HepG2 (cell line): ENCODE data around the gene FCER1G. TPM values are rescaled to one million over a fixed set of nuclear protein-coding genes. Genes with fewer than 3 reads are reported as not detected.

Experiments
- CHD2 ChIP-seq: IDR thresholded peaks from 2 replicates; pipeline ENCODE4 v1.6.1; 2011; ENCODE audit warnings: low read depth, low read length, improper control_type of control experiment
- CREBL2 ChIP-seq: sonication (generic); formaldehyde crosslinking; IDR thresholded peaks from 2 replicates; pipeline ENCODE4 v1.8.1; 2023; ENCODE audit warnings: missing genetic modification reagents, mild to moderate bottlenecking, borderline replicate concordance
- NCOA5 ChIP-seq: sonication (generic); formaldehyde crosslinking; IDR thresholded peaks from 2 replicates; pipeline ENCODE4 v1.4.0; 2020; ENCODE audit warnings: missing genetic modification reagents
- NFE2L2 ChIP-seq: fragments of 150-350 bp; IDR thresholded peaks from 2 replicates; pipeline ENCODE4 v1.6.1; 2014; ENCODE audit warnings: low read length
- RBAK ChIP-seq: sonication (generic); formaldehyde crosslinking; IDR thresholded peaks from 2 replicates; pipeline ENCODE4 v1.5.1; 2020; ENCODE audit warnings: mild to moderate bottlenecking, missing genetic modification reagents
- SKIL ChIP-seq: sonication (generic); formaldehyde crosslinking; IDR thresholded peaks from 2 replicates; pipeline ENCODE4 v1.8.0; 2022; ENCODE audit warnings: missing genetic modification reagents, mild to moderate bottlenecking, moderate library complexity, borderline replicate concordance
- SRSF9 ChIP-seq: fragments of 200-400 bp; formaldehyde crosslinking; IDR thresholded peaks from 2 replicates; pipeline ENCODE4 v1.6.1; 2018; ENCODE audit warnings: borderline replicate concordance, mild to moderate bottlenecking, low read depth, low read length; ENCODE audit not compliant: insufficient read depth, poor library complexity, severe bottlenecking
- TRIM24 ChIP-seq: sonication (generic); formaldehyde crosslinking; IDR thresholded peaks from 2 replicates; pipeline ENCODE4 v1.8.0; 2022; ENCODE audit warnings: mild to moderate bottlenecking, missing genetic modification reagents
- ZBTB39 ChIP-seq: sonication (generic); formaldehyde crosslinking; IDR thresholded peaks from 2 replicates; pipeline ENCODE4 v1.5.0; 2020; ENCODE audit warnings: missing genetic modification reagents
- ZNF770 ChIP-seq: sonication (generic); formaldehyde crosslinking; IDR thresholded peaks from 2 replicates; pipeline ENCODE4 v1.5.0; 2020; ENCODE audit warnings: mild to moderate bottlenecking, missing genetic modification reagents
- polyA plus RNA-seq, 8 experiments: library from polyadenylated mRNA; depleted of rRNA in 3 of 8; stranded (reverse) in 7 of 8; unstranded in 1 of 8; fragments of >200 nt; fragmentation: Illumina TruSeq in 4 of 8; extraction: Trizol in 4 of 8; gene quantifications; 2 replicates each; pipeline versions ENCODE4 v1.2.1 to v1.2.3, GENCODE V29; 2011 to 2016; ENCODE audit warnings: low read depth in 4 of 8, missing spikeins in 1 of 8, mixed read lengths in 1 of 8; ENCODE audit not compliant: insufficient read depth in 1 of 8
- total RNA-seq, 5 experiments: library from RNA; depleted of rRNA; stranded (reverse); fragments of >200 nt; fragmentation: Illumina TruSeq; extraction: Trizol; gene quantifications; 2 replicates each; pipeline ENCODE4 v1.2.3, GENCODE V29; 2016; ENCODE audit warnings: low read depth in 1 of 5
- TF ChIP-seq, protein P1 (sequence below): sonication (generic); formaldehyde crosslinking; conservative IDR thresholded peaks from 2 replicates; pipeline ENCODE4 v1.4.0; 2020; ENCODE audit warnings: missing genetic modification reagents
- TF ChIP-seq, protein P2 (sequence below): IDR thresholded peaks from 2 replicates; pipeline ENCODE4 v1.6.1; 2016; ENCODE audit warnings: mild to moderate bottlenecking, missing biosample characterization, missing genetic modification reagents
- TF ChIP-seq, protein P3 (sequence below): sonication (generic); formaldehyde crosslinking; IDR thresholded peaks from 2 replicates; pipeline ENCODE4 v1.5.1; 2020; ENCODE audit warnings: missing genetic modification reagents, mild to moderate bottlenecking, borderline replicate concordance
- TF ChIP-seq, protein P4 (sequence below): sonication (generic); IDR thresholded peaks from 2 replicates; pipeline ENCODE4 v1.6.1; 2016; ENCODE audit warnings: low read depth, borderline replicate concordance

The FCER1G gene
- total and polyA plus RNA-seq, 2 of the 13 experiments (the other 11 are each of a cell fraction or from before 2014, with no cell fraction given) = 1.3 to 6.4 TPM

DNA sequence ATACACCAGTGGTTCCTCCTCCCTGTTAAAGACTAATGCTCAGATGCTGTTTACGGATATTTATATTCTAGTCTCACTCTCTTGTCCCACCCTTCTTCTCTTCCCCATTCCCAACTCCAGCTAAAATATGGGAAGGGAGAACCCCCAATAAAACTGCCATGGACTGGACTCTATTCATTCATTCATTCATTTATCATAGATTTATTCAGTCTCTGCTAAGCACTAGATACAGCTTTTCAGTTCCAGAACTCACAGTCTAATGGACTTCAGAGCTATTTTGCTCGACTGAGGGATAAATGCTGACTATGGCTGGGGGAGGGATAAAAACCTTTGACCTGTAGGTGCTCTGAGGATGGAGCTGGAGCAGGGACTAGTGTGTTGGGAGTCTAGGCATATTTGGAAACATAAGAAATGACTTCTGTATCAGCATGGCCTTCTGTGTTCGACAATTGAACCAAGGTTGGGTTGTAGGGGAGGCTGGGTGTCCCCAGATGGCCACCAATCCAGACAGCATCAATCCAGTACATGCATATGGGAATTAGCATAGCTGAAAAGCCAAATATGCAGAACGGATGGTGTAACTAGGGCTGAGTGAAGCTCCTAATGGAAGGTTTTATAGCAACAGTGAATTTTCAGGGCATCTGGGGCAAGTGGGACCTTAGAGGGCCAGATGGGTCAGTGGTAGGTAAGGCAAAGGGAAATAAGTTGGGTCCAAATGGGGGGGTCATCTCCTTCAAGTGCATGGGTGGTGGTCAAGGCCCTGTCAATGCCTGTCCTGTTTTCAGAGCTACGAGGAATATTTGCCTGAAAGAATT lies 4.2 kb downstream of the FCER1G start (continued):
- TF ChIP-seq, protein P1, sequence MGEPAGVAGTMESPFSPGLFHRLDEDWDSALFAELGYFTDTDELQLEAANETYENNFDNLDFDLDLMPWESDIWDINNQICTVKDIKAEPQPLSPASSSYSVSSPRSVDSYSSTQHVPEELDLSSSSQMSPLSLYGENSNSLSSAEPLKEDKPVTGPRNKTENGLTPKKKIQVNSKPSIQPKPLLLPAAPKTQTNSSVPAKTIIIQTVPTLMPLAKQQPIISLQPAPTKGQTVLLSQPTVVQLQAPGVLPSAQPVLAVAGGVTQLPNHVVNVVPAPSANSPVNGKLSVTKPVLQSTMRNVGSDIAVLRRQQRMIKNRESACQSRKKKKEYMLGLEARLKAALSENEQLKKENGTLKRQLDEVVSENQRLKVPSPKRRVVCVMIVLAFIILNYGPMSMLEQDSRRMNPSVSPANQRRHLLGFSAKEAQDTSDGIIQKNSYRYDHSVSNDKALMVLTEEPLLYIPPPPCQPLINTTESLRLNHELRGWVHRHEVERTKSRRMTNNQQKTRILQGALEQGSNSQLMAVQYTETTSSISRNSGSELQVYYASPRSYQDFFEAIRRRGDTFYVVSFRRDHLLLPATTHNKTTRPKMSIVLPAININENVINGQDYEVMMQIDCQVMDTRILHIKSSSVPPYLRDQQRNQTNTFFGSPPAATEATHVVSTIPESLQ (CRISPR knock-in tag) = no peak
- TF ChIP-seq TRIM24 (CRISPR knock-in tag) (no peak), ZNF770 (CRISPR knock-in tag) (no peak), CHD2 (no peak), ZBTB39 (no peak), SRSF9 (no peak), RBAK (CRISPR knock-in tag) (no peak), CREBL2 (CRISPR knock-in tag) (no peak), SKIL (CRISPR knock-in tag) (no peak), NCOA5 (CRISPR knock-in tag) (no peak), NFE2L2 (no peak)
- TF ChIP-seq, protein P2, sequence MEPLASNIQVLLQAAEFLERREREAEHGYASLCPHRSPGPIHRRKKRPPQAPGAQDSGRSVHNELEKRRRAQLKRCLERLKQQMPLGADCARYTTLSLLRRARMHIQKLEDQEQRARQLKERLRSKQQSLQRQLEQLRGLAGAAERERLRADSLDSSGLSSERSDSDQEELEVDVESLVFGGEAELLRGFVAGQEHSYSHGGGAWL (CRISPR knock-in tag) = no peak
- TF ChIP-seq, protein P3, sequence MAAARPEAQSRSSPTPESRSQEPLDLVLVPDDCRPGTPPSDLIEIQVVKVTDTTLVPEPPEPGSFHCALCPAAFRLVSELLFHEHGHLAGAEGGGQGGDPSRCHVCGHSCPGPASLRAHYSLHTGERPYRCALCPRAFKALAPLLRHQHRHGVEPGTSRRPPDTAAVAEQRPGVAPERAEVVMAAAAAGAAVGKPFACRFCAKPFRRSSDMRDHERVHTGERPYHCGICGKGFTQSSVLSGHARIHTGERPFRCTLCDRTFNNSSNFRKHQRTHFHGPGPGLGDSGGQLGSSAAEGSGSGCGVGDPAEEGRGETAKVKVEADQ (CRISPR knock-in tag) = no peak
- TF ChIP-seq, protein P4, sequence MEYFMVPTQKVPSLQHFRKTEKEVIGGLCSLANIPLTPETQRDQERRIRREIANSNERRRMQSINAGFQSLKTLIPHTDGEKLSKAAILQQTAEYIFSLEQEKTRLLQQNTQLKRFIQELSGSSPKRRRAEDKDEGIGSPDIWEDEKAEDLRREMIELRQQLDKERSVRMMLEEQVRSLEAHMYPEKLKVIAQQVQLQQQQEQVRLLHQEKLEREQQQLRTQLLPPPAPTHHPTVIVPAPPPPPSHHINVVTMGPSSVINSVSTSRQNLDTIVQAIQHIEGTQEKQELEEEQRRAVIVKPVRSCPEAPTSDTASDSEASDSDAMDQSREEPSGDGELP = no peak
